Smooth muscle cell (in vitro differentiated cells): Measurements from ENCODE around the gene PRR9. TPM values are rescaled to one million over a fixed set of nuclear protein-coding genes. Genes with fewer than 3 reads are reported as not detected.
"Not testable (repeated sequence)": the region's sequence is repeated elsewhere in the genome, so short reads cannot be mapped to it uniquely, and the experiment has no call there.

Experiments
- DNase-seq: peaks from one replicate; lab custom pipeline; 2025; ENCODE audit not compliant: unreplicated experiment; lab: John Stamatoyannopoulos, UW
- H2AFZ ChIP-seq: fragments of 200-600 bp; sonication (generic); 2 replicates; pipeline ENCODE4 v1.6.0; 2016; ENCODE audit warnings: antibody characterized with exemption, low read depth, mild to moderate bottlenecking
- H3F3A ChIP-seq: fragments of 200-600 bp; sonication (generic); 2 replicates; pipeline ENCODE4 v1.6.0; 2017; ENCODE audit warnings: antibody characterized with exemption, low read depth
- H3K27ac ChIP-seq: fragments of 200-600 bp; sonication (generic); 2 replicates; pipeline ENCODE4 v1.5.1; 2016; ENCODE audit warnings: low read depth, mild to moderate bottlenecking
- H3K27me3 ChIP-seq: fragments of 200-600 bp; sonication (generic); 2 replicates; pipeline ENCODE4 v1.6.1; 2016; ENCODE audit warnings: low read depth, mild to moderate bottlenecking
- H3K36me3 ChIP-seq: fragments of 200-600 bp; sonication (generic); 2 replicates; pipeline ENCODE4 v1.5.1; 2016; ENCODE audit warnings: low read depth
- H3K4me1 ChIP-seq: fragments of 200-600 bp; sonication (generic); 2 replicates; pipeline ENCODE4 v1.5.1; 2016; ENCODE audit warnings: low read depth
- H3K4me2 ChIP-seq: fragments of 200-600 bp; sonication (generic); 2 replicates; pipeline ENCODE4 v1.6.0; 2016; ENCODE audit warnings: mild to moderate bottlenecking
- H3K4me3 ChIP-seq: fragments of 200-600 bp; sonication (generic); 2 replicates; pipeline ENCODE4 v1.5.1; 2016; ENCODE audit warnings: mild to moderate bottlenecking
- H3K79me2 ChIP-seq: fragments of 200-600 bp; sonication (generic); 2 replicates; pipeline ENCODE4 v1.6.0; 2016; ENCODE audit warnings: low read depth, mild to moderate bottlenecking
- H3K9ac ChIP-seq: fragments of 200-600 bp; sonication (generic); 2 replicates; pipeline ENCODE4 v1.6.0; 2016; ENCODE audit warnings: low read depth
- H3K9me3 ChIP-seq: fragments of 200-600 bp; sonication (generic); replicated peaks from 2 replicates; pipeline ENCODE4 v1.5.1; 2016; ENCODE audit warnings: low read depth
- H4K20me1 ChIP-seq: fragments of 200-600 bp; sonication (generic); 2 replicates; pipeline ENCODE4 v1.6.0; 2016; ENCODE audit warnings: low read depth
- CTCF ChIP-seq: fragments of 200-600 bp; sonication (generic); IDR thresholded peaks from 2 replicates; pipeline ENCODE4 v1.5.1; 2017; ENCODE audit warnings: borderline replicate concordance, mild to moderate bottlenecking, antibody characterized with exemption; ENCODE audit not compliant: insufficient read depth, poor library complexity, severe bottlenecking
- WGBS: methylation state at CpG from one replicate; pipeline ENCODE4 v1.1.7; 2016; ENCODE audit warnings: low lambda C conversion rate; 5-methylcytosine and 5-hydroxymethylcytosine counted together
- polyA plus RNA-seq: library from polyadenylated mRNA; unstranded; fragments of >200 nt; fragmentation: Nextera tagmentation; extraction: Ambion mirVana; gene quantifications from 2 replicates; pipeline ENCODE4 v1.2.1, GENCODE V29; 2016
- total RNA-seq: library from RNA; depleted of rRNA; stranded (reverse); fragments of >200 nt; gene quantifications from 2 replicates; pipeline ENCODE4 v1.2.3, GENCODE V29; 2014

Gene PRR9
- total and polyA plus RNA-seq, 2 experiments from 2014 or later: 3.0 to 9.0 TPM

GRCh38 chr1:153217744-153218416 lies 496 bp downstream of the PRR9 start:
- no peak for DNase-seq
- no peak overlapping the region for H3K27ac ChIP-seq
- WGBS: 17% methylated on average over 2 of the region's 2 CpGs
- H3K4me2 ChIP-seq: no peak overlapping the region
- no peaks in the 10 kb centered on the region for H3K9me3 ChIP-seq
- TF ChIP-seq CTCF: no peak
- no peaks in the 10 kb centered on the region for H3F3A ChIP-seq
- no peak overlapping the region for H2AFZ ChIP-seq
- H3K36me3 ChIP-seq: no peaks in the 10 kb centered on the region
- no peaks in the 10 kb centered on the region for H3K79me2 ChIP-seq
- no peaks in the 10 kb centered on the region for H3K4me1 ChIP-seq
- no peak overlapping the region for H3K4me3 ChIP-seq
- no peaks in the 10 kb centered on the region for H3K27me3 ChIP-seq
- no peak overlapping the region for H3K9ac ChIP-seq
- H4K20me1 ChIP-seq: no peaks in the 10 kb centered on the region

GRCh38 chr1:153220606-153221303 lies 3.4 kb downstream of the PRR9 start:
- Histone ChIP-seq H3K4me1 (no peaks in the 10 kb centered on the region), H3F3A (no peaks in the 10 kb centered on the region), H3K9ac (no peak overlapping the region), H4K20me1 (no peaks in the 10 kb centered on the region), H3K27ac (no peak overlapping the region), H3K9me3 (no peaks in the 10 kb centered on the region), H3K4me2 (no peak overlapping the region), H3K27me3 (no peaks in the 10 kb centered on the region), H2AFZ (no peak overlapping the region), H3K4me3 (no peak overlapping the region), H3K36me3 (no peaks in the 10 kb centered on the region), H3K79me2 (no peaks in the 10 kb centered on the region)
- no peak for DNase-seq
- 50% methylated on average over 6 of the region's 6 CpGs for WGBS
- no peak for TF ChIP-seq CTCF

GRCh38 chr1:153223040-153223891 lies 5.9 kb downstream of the PRR9 start:
- TF ChIP-seq CTCF: peak; percentile 49
- H3K4me3 ChIP-seq, H3K36me3 ChIP-seq, H3F3A ChIP-seq, H2AFZ ChIP-seq, H4K20me1 ChIP-seq, DNase-seq, H3K27me3 ChIP-seq, H3K4me1 ChIP-seq, H3K27ac ChIP-seq, H3K79me2 ChIP-seq, H3K9me3 ChIP-seq, H3K9ac ChIP-seq, H3K4me2 ChIP-seq: not testable (repeated sequence)
- 59% methylated on average over 16 of the region's 16 CpGs for WGBS
